Fibroblast of villous mesenchyme (primary cell): ENCODE measurements around the gene USP50. TPM values are rescaled to one million over a fixed set of nuclear protein-coding genes. Genes with fewer than 3 reads are reported as not detected.
A peak's percentile ranks its signal among the peaks of the same experiment; 100 is the strongest.
"Not testable (repeated sequence)": the region's sequence is repeated elsewhere in the genome, so short reads cannot be mapped to it uniquely, and the experiment has no call there.

Experiments used
- DNase-seq: peaks from one replicate; pipeline ENCODE4 v3.0.0-alpha.2; 2010; ENCODE audit warnings: low read depth
- H3K4me3 ChIP-seq: 2 replicates; pipeline ENCODE4 v1.5.1; 2011; ENCODE audit warnings: low read depth, mild to moderate bottlenecking, low read length
- CTCF ChIP-seq: IDR thresholded peaks from 2 replicates; pipeline ENCODE4 v1.5.1; 2012; ENCODE audit warnings: low read depth, mild to moderate bottlenecking, low read length; ENCODE audit not compliant: insufficient read depth
- total RNA-seq: library from RNA; depleted of rRNA; stranded (reverse); fragments of >200 nt; gene quantifications from 2 replicates; pipeline ENCODE4 v1.2.3, GENCODE V29; 2012

USP50 gene
- 1.3 TPM in 1 of 2 replicates, not detected in the other for total RNA-seq

GRCh38 chr15:50546566-50546965 lies at the start of gene USP50:
Gene USP50, minus strand, starts transcription at chr15:50546666. Its CDS starts 141 bp downstream, at chr15:50546525.
- no peak for TF ChIP-seq CTCF
- no peak for DNase-seq
- no peak within 1 kb of the TSS for H3K4me3 ChIP-seq

GRCh38 chr15:50594311-50594710 lies 47.8 kb upstream of the USP50 start:
- no peak overlapping the region for H3K4me3 ChIP-seq
- no peak for DNase-seq
- no peak for TF ChIP-seq CTCF

GRCh38 chr15:50593761-50594160 lies 47.3 kb upstream of the USP50 start:
- no peak for DNase-seq
- H3K4me3 ChIP-seq = no peak overlapping the region
- no peak for TF ChIP-seq CTCF

- H3K4me3 ChIP-seq = no peak overlapping the region
- TF ChIP-seq CTCF = no peak
Observed at GRCh38 chr15:50590288-50590687, 43.8 kb upstream of the USP50 start.

GRCh38 chr15:50577492-50577891 lies 31.0 kb upstream of the USP50 start:
- no peak overlapping the region for H3K4me3 ChIP-seq
- no peak for DNase-seq
- no peak for TF ChIP-seq CTCF

More at GRCh38 chr15:50590288-50590687, 43.8 kb upstream of the USP50 start:
- no peak for DNase-seq

GRCh38 chr15:50576166-50576565 lies 29.7 kb upstream of the USP50 start:
- H3K4me3 ChIP-seq = no peak overlapping the region
- TF ChIP-seq CTCF = no peak
- DNase-seq = peak; percentile 8

- DNase-seq, H3K4me3 ChIP-seq: not testable (repeated sequence)
Observed at GRCh38 chr15:50573842-50574241, 27.4 kb upstream of the USP50 start.
